Cardiac muscle cell (in vitro differentiated cells and primary cell): ENCODE measurements around the gene NIPSNAP3A. TPM values are rescaled to one million over a fixed set of nuclear protein-coding genes. Genes with fewer than 3 reads are reported as not detected.
A peak's percentile ranks its signal among the peaks of the same experiment; 100 is the strongest.
"Not testable (repeated sequence)": the region's sequence is repeated elsewhere in the genome, so short reads cannot be mapped to it uniquely, and the experiment has no call there.

Experiments
- DNase-seq, 2 donors: peaks; one replicate each; pipeline versions ENCODE4 v3.0.0 to v3.0.0-alpha.2; 2010 to 2017; ENCODE audit warnings: low read depth in 1 of 2, low spot score in 1 of 2
- H3K27ac ChIP-seq: fragments of 200-600 bp; sonication (generic); 2 replicates; pipeline ENCODE4 v1.5.1; 2016
- H3K27me3 ChIP-seq: fragments of 200-600 bp; sonication (generic); 2 replicates; pipeline ENCODE4 v1.6.0; 2016; ENCODE audit warnings: control low read depth
- H3K36me3 ChIP-seq: fragments of 200-600 bp; sonication (generic); 2 replicates; pipeline ENCODE4 v1.5.1; 2016; ENCODE audit warnings: control low read depth
- H3K4me1 ChIP-seq: fragments of 200-600 bp; sonication (generic); 2 replicates; pipeline ENCODE4 v1.8.1; 2017; ENCODE audit warnings: low read depth, mild to moderate bottlenecking, mixed run types
- H3K4me3 ChIP-seq: fragments of 200-600 bp; sonication (generic); 2 replicates; pipeline ENCODE4 v1.5.1; 2016; ENCODE audit warnings: mild to moderate bottlenecking
- H3K9me3 ChIP-seq: fragments of 200-600 bp; sonication (generic); 2 replicates; pipeline ENCODE4 v1.5.1; 2017; ENCODE audit warnings: low read depth, mild to moderate bottlenecking, control low read depth
- polyA plus RNA-seq: library from polyadenylated mRNA; unstranded; fragments of >200 nt; fragmentation: Nextera tagmentation; extraction: Ambion mirVana; gene quantifications from 2 replicates; pipeline ENCODE4 v1.2.1, GENCODE V29; 2016
- total RNA-seq: library from RNA; depleted of rRNA; stranded (reverse); fragments of >200 nt; gene quantifications from 2 replicates; pipeline ENCODE4 v1.2.3, GENCODE V29; 2016
- TF ChIP-seq, protein P1 (sequence below): IDR thresholded peaks from 2 replicates; pipeline ENCODE4 v1.5.1; 2012; ENCODE audit warnings: low read depth, mild to moderate bottlenecking, low read length

NIPSNAP3A gene
- total RNA-seq (61.7 and 78.0 TPM in 2 replicates), polyA plus RNA-seq (187 and 193 TPM in 2 replicates)

DNA sequence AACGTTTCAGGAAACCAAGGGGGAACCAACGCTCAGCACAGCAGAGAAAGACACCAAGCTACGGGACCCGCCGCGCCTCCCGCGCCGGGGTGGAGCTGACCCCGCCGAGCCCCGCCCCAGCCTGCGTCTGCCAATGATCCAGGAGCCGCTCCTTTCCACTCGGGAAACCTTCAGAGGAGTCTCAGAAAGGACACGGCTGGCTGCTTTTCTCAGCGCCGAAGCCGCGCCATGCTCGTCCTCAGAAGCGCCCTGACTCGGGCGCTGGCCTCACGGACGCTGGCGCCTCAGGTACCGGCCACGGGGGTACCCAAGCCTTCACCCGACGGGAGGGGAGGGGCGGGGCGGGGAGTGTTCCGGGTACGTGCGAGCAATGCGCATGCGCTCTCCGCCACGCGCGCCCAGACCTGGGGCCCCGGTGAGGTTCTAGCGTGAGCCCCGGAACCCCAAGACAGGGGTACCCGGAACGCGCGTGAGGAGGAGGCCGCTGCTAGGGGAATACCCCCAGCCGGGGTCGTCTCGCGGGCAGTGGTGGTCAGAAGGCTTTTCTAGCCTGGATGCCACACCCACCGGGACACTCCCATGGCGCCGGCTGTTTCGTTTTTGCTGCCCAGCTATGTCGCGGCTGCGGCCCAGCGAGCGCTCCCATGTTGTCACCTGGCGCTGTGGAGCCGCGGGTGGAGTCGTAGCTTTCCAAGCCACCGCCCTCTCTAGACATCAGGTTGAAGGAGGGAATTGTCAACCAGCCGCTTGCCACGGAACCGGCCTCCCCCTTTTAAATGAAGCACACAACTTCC lies at the start of gene NIPSNAP3A:
Gene NIPSNAP3A (plus strand): TSS at position 119 of the 794 bp plus-strand sequence. CDS start 110 bp downstream, at position 229.
- Histone ChIP-seq H3K4me3 (peak within 1 kb of the TSS; percentile 53), H3K27ac (peak within 1 kb of the TSS; percentile 79), H3K27me3 (no peaks in the 10 kb centered on the region), H3K9me3 (no peaks in the 10 kb centered on the region), H3K36me3 (peaks cover 15% of the 10 kb centered on the region), H3K4me1 (peaks cover 48% of the 10 kb centered on the region)
- TF ChIP-seq, protein P1, sequence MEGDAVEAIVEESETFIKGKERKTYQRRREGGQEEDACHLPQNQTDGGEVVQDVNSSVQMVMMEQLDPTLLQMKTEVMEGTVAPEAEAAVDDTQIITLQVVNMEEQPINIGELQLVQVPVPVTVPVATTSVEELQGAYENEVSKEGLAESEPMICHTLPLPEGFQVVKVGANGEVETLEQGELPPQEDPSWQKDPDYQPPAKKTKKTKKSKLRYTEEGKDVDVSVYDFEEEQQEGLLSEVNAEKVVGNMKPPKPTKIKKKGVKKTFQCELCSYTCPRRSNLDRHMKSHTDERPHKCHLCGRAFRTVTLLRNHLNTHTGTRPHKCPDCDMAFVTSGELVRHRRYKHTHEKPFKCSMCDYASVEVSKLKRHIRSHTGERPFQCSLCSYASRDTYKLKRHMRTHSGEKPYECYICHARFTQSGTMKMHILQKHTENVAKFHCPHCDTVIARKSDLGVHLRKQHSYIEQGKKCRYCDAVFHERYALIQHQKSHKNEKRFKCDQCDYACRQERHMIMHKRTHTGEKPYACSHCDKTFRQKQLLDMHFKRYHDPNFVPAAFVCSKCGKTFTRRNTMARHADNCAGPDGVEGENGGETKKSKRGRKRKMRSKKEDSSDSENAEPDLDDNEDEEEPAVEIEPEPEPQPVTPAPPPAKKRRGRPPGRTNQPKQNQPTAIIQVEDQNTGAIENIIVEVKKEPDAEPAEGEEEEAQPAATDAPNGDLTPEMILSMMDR = no peak
- DNase-seq = peak; percentile 78 to 89

DNA sequence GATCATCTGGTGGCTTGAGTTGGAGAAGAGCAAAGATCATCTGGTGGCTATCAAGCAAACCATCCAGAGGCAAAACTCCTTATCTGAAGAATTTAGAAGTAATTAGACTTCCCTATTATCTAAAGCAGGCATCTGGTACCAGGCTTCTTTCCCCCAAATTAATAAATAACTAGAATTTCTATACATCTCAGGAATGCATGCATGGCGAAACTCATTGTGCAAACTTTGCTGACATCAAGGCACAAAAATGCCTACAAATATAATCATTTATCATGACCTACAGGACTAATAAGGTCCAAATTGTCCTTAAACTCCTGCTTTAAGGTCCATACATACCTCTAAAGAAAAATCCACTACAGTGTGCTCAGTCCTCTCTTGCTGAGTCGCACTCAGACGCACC lies 47.2 kb upstream of the NIPSNAP3A start:
- Histone ChIP-seq H3K36me3 (peaks cover 4% of the 10 kb centered on the region), H3K27ac (no peak overlapping the region), H3K4me1 (no peaks in the 10 kb centered on the region), H3K27me3 (no peaks in the 10 kb centered on the region), H3K4me3 (no peak overlapping the region), H3K9me3 (no peaks in the 10 kb centered on the region)
- DNase-seq = no peak
- TF ChIP-seq, protein P1 = no peak

DNA sequence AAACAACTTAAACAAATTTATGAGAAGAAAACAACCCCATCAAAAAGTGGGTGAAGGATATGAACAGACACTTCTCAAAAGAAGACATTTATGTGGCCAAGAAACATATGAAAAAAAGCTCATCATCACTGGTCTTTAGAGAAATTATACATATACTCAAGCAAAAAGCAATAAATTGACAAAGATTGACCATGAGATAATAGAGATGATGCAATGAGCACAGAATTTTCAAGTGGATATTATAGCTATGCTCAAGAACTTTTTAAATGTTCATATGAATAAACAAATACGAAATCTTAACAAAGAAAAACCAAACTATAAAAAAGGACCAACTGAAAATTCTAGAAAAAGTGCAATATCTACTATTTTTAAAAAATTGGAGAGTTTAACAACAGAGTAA lies 38.7 kb upstream of the NIPSNAP3A start:
- not testable (repeated sequence) for H3K4me1 ChIP-seq, DNase-seq, H3K9me3 ChIP-seq, H3K27me3 ChIP-seq, H3K36me3 ChIP-seq, H3K4me3 ChIP-seq, H3K27ac ChIP-seq

DNA sequence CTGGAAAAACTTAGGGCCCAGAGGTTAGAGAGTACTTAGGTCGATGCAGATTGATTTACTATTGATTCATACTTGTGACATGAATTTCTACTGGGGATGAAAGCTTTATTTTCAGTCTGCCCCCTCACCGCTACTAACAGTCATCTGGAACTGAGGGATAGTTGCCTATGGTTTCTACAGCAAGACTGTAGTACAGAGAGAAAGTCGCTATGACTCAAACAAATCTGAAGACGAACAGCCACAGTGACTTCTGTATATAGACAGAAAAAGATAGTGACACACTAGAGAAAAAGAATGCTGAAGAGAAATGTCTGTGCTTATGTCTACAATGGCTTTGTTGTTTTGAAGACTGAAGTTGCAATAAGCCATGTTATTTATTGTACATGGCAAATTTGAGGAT lies 35.9 kb upstream of the NIPSNAP3A start:
- Histone ChIP-seq H3K27me3 (no peaks in the 10 kb centered on the region), H3K27ac (no peak overlapping the region), H3K9me3 (no peaks in the 10 kb centered on the region), H3K4me1 (no peaks in the 10 kb centered on the region), H3K36me3 (no peaks in the 10 kb centered on the region), H3K4me3 (no peak overlapping the region)
- TF ChIP-seq, protein P1 = no peak
- DNase-seq = no peak

DNA sequence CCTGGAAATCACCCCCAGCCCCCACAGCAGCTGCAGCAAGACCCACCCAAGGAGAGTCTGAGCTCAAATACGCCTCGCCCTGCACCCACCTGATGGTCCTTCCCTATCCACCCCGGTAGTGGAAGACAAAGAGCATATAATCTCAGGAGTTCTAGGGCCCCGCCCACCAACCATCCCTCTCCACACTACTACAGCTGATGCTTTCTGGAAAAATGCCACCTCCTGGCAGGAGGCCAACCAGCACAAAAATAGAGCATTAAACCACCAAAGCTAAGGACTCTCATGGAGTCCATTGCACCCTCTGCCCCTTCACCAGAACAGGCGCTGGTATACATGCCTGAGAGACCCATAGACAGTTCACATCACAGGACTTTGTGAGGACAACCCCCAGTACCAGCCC lies 22.5 kb upstream of the NIPSNAP3A start:
- Histone ChIP-seq H3K27ac (no peak overlapping the region), H3K9me3 (no peaks in the 10 kb centered on the region), H3K4me3 (no peak overlapping the region), H3K36me3 (no peaks in the 10 kb centered on the region), H3K4me1 (no peaks in the 10 kb centered on the region), H3K27me3 (no peaks in the 10 kb centered on the region)
- no peak for DNase-seq
- TF ChIP-seq, protein P1 = no peak

DNA sequence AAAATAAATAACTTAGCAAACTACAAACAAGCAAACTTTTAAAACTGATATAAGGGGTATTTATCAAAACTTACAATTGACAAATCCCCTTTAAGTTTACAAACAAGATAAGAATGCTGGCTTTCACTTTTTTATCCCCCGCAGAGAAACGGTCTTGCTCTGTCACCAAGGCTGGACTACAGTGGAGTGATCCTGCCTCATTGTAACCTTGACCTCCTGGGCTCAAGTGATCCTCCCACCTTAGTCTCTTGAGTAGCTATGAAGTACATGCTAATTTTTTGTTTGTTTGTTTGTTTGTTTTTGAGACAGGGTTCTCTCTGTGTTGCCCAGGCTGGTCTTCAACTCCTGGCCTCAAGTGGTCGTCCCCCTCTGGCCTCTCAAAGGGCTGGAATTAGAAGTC lies 9.0 kb upstream of the NIPSNAP3A start:
- TF ChIP-seq, protein P1 = no peak
- no peaks in the 10 kb centered on the region for H3K9me3 ChIP-seq
- H3K27ac ChIP-seq = no peak overlapping the region
- no peaks in the 10 kb centered on the region for H3K27me3 ChIP-seq
- no peaks in the 10 kb centered on the region for H3K36me3 ChIP-seq
- H3K4me1 ChIP-seq = peaks cover 4% of the 10 kb centered on the region
- H3K4me3 ChIP-seq = no peak overlapping the region
- no peak for DNase-seq
